Adrenal gland (tissue), 12 donors: ENCODE results near the gene RAB6A. TPM values are rescaled to one million over a fixed set of nuclear protein-coding genes. Genes with fewer than 3 reads are reported as not detected.

ENCODE experiments used
- DNase-seq, 7 donors: peaks; one replicate each; pipeline ENCODE4 v3.0.0-alpha.2; 2019 to 2020
- H3K27ac ChIP-seq, 5 donors: fragments of 200-600 bp; sonication (generic) in 4 of 5; 1 replicate in 3 of 5; 2 replicates in 2 of 5; pipeline versions ENCODE4 v1.5.1 to v1.8.0; 2016 to 2020; ENCODE audit warnings: mild to moderate bottlenecking in 1 of 5
- H3K27me3 ChIP-seq: fragments of 200-600 bp; 2 replicates; pipeline ENCODE4 v1.8.0; 2021
- H3K36me3 ChIP-seq, 2 donors: fragments of 200-600 bp; replicated peaks in 1 of 2; 1 replicate in 1 of 2; 2 replicates in 1 of 2; pipeline versions ENCODE4 v1.5.1 to v1.8.0; 2018 to 2022
- H3K4me1 ChIP-seq, 2 donors: fragments of 200-600 bp; replicated peaks in 1 of 2; 1 replicate in 1 of 2; 2 replicates in 1 of 2; pipeline versions ENCODE4 v1.5.1 to v1.8.0; 2018 to 2021
- H3K4me3 ChIP-seq, 4 donors: fragments of 200-600 bp; sonication (generic) in 3 of 4; one replicate each; pipeline ENCODE4 v1.5.1; 2016 to 2018
- H3K9me3 ChIP-seq, 3 donors: fragments of 200-600 bp; sonication (generic) in 1 of 3; replicated peaks in 1 of 3; 1 replicate in 2 of 3; 2 replicates in 1 of 3; pipeline versions ENCODE4 v1.5.1 to v1.8.0; 2016 to 2021
- POLR2A ChIP-seq, 2 donors: fragments of 450-650 bp; IDR thresholded peaks; one replicate each; pipeline ENCODE4 v1.6.1; 2017; ENCODE audit warnings: antibody characterized with exemption in 2 of 2, mild to moderate bottlenecking in 2 of 2, moderate library complexity in 1 of 2
- WGBS, 4 donors: extraction: QIAGEN DNeasy Blood & Tissue Kit in 2 of 4; methylation state at CpG; one replicate each; pipeline versions ENCODE4 v1.1.5 to v1.1.7; 2013 to 2017; 5-methylcytosine and 5-hydroxymethylcytosine counted together
- intact Hi-C, 2 donors: fragments of 100-400 bp; cut with DNase I; formaldehyde crosslinking; loops; one replicate each; pipeline versions ENCODE4 v1.14.1 to v1.15.0; 2022 to 2023
- polyA plus RNA-seq, 3 donors: library from polyadenylated mRNA; stranded (reverse); fragments of 200-250 nt in 2 of 3; fragments of 350-450 nt in 1 of 3; fragmentation: Illumina TruSeq in 1 of 3; extraction: RNeasy Lipid Tissue Mini Kit (QIAGEN cat#74804) in 1 of 3; gene quantifications; one replicate each; pipeline ENCODE4 v1.2.3, GENCODE V29; 2013 to 2014
- total RNA-seq, 9 donors: library from RNA; depleted of rRNA in 4 of 9; stranded (reverse); fragments of >200 nt in 4 of 9; fragments of 120-200 nt in 1 of 9; fragmentation: NEBNext Ultra II Directional in 1 of 9; extraction: Animal tissue kit (Norgen Biotek cat#: 25700) in 1 of 9; gene quantifications; one replicate each; pipeline versions ENCODE4 v1.1.0 to v1.2.4, GENCODE V29; 2013 to 2023
- TF ChIP-seq, protein P1 (sequence below), 6 experiments: fragments of 450-650 bp in 4 of 6; fragments of 200-600 bp in 2 of 6; sonication (generic) in 1 of 6; IDR thresholded peaks; 1 replicate in 5 of 6; 2 replicates in 1 of 6; pipeline versions ENCODE4 v1.5.1 to v1.8.0; 2016 to 2021; ENCODE audit warnings: antibody characterized with exemption in 6 of 6, mild to moderate bottlenecking in 2 of 6, moderate library complexity in 1 of 6
- donor health status: healthy with polysubstance abuse.
- donor health status: Bipolar disorder and iron deficiency.
- donor health status: DM: yes; HTN: yes; CAD: no.
- donor health status: DM: no; HTN: no; CAD: no.
- donor health status: DM: no; HTN: no; CAD: no.
- donor health status: DM: yes; HTN: yes; CAD: no.

The RAB6A gene
- total and polyA plus RNA-seq, 12 donors: 27.8 to 283 (median 131) TPM

DNA sequence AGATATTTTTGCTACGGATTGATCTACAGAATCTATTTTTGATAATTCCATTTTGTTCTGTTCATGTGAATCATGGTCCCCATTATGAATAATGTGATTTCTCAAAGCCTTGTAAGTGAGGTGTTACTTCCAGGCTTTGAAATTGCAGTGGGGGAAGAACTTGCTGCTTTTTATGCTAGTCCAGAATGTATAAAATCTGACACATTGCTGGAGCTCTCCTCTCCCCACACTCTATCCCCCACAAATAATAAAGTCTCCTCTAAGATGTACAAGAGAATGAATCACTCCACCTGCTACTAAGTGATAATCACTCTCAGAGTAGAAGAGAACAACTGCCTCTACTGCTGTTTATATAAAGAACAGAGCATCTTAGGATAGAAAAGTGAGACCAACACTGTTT, 5.9 kb upstream of the RAB6A start:
- Histone ChIP-seq H3K4me1 (no peaks in the 10 kb centered on the region), H3K4me3 (no peak overlapping the region), H3K27ac (no peak overlapping the region), H3K27me3 (no peaks in the 10 kb centered on the region), H3K36me3 (no peaks in the 10 kb centered on the region), H3K9me3 (no peaks in the 10 kb centered on the region)
- TF ChIP-seq, protein P1, sequence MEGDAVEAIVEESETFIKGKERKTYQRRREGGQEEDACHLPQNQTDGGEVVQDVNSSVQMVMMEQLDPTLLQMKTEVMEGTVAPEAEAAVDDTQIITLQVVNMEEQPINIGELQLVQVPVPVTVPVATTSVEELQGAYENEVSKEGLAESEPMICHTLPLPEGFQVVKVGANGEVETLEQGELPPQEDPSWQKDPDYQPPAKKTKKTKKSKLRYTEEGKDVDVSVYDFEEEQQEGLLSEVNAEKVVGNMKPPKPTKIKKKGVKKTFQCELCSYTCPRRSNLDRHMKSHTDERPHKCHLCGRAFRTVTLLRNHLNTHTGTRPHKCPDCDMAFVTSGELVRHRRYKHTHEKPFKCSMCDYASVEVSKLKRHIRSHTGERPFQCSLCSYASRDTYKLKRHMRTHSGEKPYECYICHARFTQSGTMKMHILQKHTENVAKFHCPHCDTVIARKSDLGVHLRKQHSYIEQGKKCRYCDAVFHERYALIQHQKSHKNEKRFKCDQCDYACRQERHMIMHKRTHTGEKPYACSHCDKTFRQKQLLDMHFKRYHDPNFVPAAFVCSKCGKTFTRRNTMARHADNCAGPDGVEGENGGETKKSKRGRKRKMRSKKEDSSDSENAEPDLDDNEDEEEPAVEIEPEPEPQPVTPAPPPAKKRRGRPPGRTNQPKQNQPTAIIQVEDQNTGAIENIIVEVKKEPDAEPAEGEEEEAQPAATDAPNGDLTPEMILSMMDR (IDR thresholded peaks at IDR 0.05): no peak
- TF ChIP-seq POLR2A (IDR thresholded peaks at IDR 0.05): no peak
- intact Hi-C loops: no loop called here
- no peak for DNase-seq
- 50 to 83% (median 66%) methylated on average over 1 of the region's 1 CpG for WGBS, 4 donors

DNA sequence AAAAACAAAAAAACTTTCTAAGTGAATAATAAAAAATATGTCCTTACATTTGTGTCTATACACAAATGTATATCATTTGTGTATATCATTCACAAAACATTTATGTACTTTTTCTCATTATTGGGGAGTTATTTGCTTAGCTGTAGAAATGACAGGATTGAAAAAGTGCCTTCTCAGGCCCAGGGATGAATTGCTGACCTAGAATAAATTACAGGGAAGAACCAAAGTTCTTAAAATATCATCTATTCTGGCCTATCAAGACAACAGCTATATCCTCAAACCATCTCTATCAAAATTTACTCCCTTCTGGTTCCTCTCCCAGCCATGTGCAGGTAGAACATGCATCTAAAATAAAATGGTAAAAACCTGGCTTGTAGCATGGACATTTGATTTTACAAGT, 1.9 kb upstream of the RAB6A start:
- Histone ChIP-seq H3K36me3 (no peaks in the 10 kb centered on the region), H3K4me3 (no peak overlapping the region), H3K27ac (no peak overlapping the region), H3K9me3 (no peaks in the 10 kb centered on the region), H3K4me1 (peaks cover 16 to 18% of the 10 kb centered on the region in 2 donors), H3K27me3 (no peaks in the 10 kb centered on the region)
- TF ChIP-seq, protein P1 (IDR thresholded peaks at IDR 0.05): no peak
- TF ChIP-seq POLR2A (IDR thresholded peaks at IDR 0.05): no peak
- intact Hi-C loops: no loop called here
- no peak for DNase-seq

DNA sequence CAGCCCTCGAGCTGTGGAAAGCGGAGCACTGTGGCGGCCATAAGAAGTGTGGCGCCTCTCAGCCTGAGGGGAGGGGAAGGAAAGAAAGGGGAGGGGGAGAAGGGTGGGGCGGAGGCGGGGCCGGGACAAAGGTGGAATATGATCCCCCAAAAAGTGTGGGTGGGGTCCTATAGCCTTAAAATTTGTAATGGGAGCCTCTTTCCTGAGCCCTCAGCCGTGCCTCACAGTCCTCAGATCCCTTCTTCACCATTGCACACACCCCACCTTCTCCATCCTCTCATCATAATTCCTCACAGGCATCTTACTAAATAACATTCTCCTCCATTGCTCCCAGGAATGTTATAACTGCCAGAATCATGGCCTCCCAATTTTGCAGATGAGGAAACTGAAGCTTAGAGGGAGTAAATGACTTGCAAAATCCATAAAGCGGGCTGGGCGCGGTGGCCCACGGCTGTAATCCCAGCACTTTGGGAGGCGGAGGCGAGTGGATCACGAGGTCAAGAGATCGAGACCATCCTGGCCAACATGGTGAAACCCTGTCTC, 600 bp upstream of the RAB6A start:
- 44 to 63% (median 45%) methylated on average over 12 to 16 of the region's 16 CpGs for WGBS, 4 donors
- DNase-seq: peak in 3 of 7 donors; percentile 25 to 66 (median 43)
- intact Hi-C loops: no loop called here
- H3K4me1 ChIP-seq: peaks cover 18 to 21% of the 10 kb centered on the region in 2 donors
- H3K4me3 ChIP-seq: peak overlapping the region in 1 of 4 donors; percentile 38
- H3K9me3 ChIP-seq: no peaks in the 10 kb centered on the region
- peak overlapping the region in 3 of 5 donors; percentile 75 to 98 (median 98) for H3K27ac ChIP-seq
- no peaks in the 10 kb centered on the region for H3K27me3 ChIP-seq
- no peaks in the 10 kb centered on the region for H3K36me3 ChIP-seq
- TF ChIP-seq POLR2A (IDR thresholded peaks at IDR 0.05): no peak
- TF ChIP-seq, protein P1 (IDR thresholded peaks at IDR 0.05): no peak

DNA sequence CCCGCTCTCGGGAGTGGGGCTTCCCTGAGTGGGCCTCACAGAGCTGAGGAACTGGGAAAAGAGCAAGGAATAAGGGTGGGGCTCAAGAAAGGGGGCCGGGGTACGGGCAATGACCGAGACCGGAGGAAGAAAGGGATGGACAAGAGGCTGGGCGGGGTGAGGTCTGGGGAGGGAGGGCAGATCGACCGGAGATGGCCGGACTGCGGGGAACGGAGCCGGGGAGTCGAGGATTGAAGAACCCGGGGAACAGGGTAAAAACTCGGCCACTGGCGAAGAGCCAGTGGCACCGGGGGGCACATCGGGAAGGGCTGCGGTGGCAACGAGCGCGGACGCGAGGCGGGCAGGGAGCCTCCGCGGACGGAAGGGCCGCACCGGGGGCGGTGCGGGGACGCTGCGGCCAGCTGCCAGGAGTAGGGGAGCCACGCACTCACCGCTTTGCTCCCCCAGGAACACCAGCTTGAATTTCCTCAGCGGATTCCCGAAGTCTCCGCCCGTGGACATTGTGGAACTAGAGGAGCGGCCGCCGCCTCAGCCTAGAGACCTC, 667 bp downstream of the RAB6A start:
- 0 to 2% (median 1%) methylated on average over 18 to 44 of the region's 44 CpGs for WGBS, 4 donors
- Histone ChIP-seq H3K36me3 (no peaks in the 10 kb centered on the region), H3K9me3 (no peaks in the 10 kb centered on the region), H3K27ac (peak overlapping the region; percentile 96 to 98 (median 97)), H3K4me1 (peaks cover 18 to 21% of the 10 kb centered on the region in 2 donors), H3K4me3 (peak overlapping the region; percentile 62 to 96 (median 82)), H3K27me3 (no peaks in the 10 kb centered on the region)
- TF ChIP-seq, protein P1 (IDR thresholded peaks at IDR 0.05): no peak
- no peak for TF ChIP-seq POLR2A (IDR thresholded peaks at IDR 0.05)
- intact Hi-C loops: no loop called here
- DNase-seq: peak; percentile 49 to 76 (median 59)
